Left ventricle myocardium inferior (tissue), 1 donor: ENCODE data around the gene COMMD1. TPM values are rescaled to one million over a fixed set of nuclear protein-coding genes. Genes with fewer than 3 reads are reported as not detected.

Source experiments
- DNase-seq: peaks from one replicate; pipeline ENCODE4 v3.0.0-alpha.2; 2020
- H3K27ac ChIP-seq: fragments of 200-600 bp; replicated peaks from 2 replicates; pipeline ENCODE4 v1.8.0; 2021
- H3K27me3 ChIP-seq: fragments of 200-600 bp; 2 replicates; pipeline ENCODE4 v1.8.0; 2021; ENCODE audit warnings: low read depth
- H3K36me3 ChIP-seq: fragments of 200-600 bp; 2 replicates; pipeline ENCODE4 v1.8.0; 2021
- H3K4me1 ChIP-seq: fragments of 200-600 bp; 2 replicates; pipeline ENCODE4 v1.8.0; 2021
- H3K4me3 ChIP-seq: fragments of 200-600 bp; 2 replicates; pipeline ENCODE4 v1.8.0; 2021; ENCODE audit warnings: mild to moderate bottlenecking, moderate library complexity
- H3K9me3 ChIP-seq: fragments of 200-600 bp; replicated peaks from 2 replicates; pipeline ENCODE4 v1.8.0; 2021
- CTCF ChIP-seq: fragments of 200-600 bp; IDR thresholded peaks from 2 replicates; pipeline ENCODE4 v1.8.0; 2021; ENCODE audit warnings: antibody characterized with exemption, mild to moderate bottlenecking, borderline replicate concordance
- intact Hi-C: fragments of 100-400 bp; cut with micrococcal nuclease; formaldehyde crosslinking; loops from one replicate; pipeline ENCODE4 v1.11.0; 2022
- total RNA-seq: library from RNA; stranded (reverse); fragmentation: NEBNext Ultra II Directional; extraction: Animal tissue kit (Norgen Biotek cat#: 25700); gene quantifications from one replicate; pipeline ENCODE4 v1.2.1, GENCODE V29; 2021
- donor health status: DM: no; HTN: yes; CAD: no; lungs with severe emphysema.

Gene COMMD1
- total RNA-seq, 1 donor from 2014 or later: 63.7 TPM

GRCh38 chr2:61926531-61927477 lies 21.3 kb downstream of the COMMD1 start:
- intact Hi-C loops: no loop called here

GRCh38 chr2:61928826-61929461 lies 23.5 kb downstream of the COMMD1 start:
- peaks cover 19% of the 10 kb centered on the region for H3K36me3 ChIP-seq
- no peak overlapping the region for H3K4me3 ChIP-seq
- TF ChIP-seq CTCF: no peak
- DNase-seq: no peak
- peaks cover 20% of the 10 kb centered on the region for H3K4me1 ChIP-seq
- peak overlapping the region; percentile 62 for H3K27ac ChIP-seq
- H3K9me3 ChIP-seq: peaks cover 19% of the 10 kb centered on the region
- intact Hi-C loops: no loop called here
- H3K27me3 ChIP-seq: no peaks in the 10 kb centered on the region

More at GRCh38 chr2:61926531-61927477, 21.3 kb downstream of the COMMD1 start:
- peaks cover 35% of the 10 kb centered on the region for H3K4me1 ChIP-seq
- H3K27ac ChIP-seq: no peak overlapping the region
- H3K4me3 ChIP-seq: no peak overlapping the region
- peaks cover 2% of the 10 kb centered on the region for H3K9me3 ChIP-seq
- no peaks in the 10 kb centered on the region for H3K27me3 ChIP-seq
- H3K36me3 ChIP-seq: peaks cover 7% of the 10 kb centered on the region
- TF ChIP-seq CTCF: no peak
- DNase-seq: no peak

GRCh38 chr2:61937098-61937497 lies 31.6 kb downstream of the COMMD1 start:
- no peak for TF ChIP-seq CTCF
- peaks cover 12% of the 10 kb centered on the region for H3K36me3 ChIP-seq
- no peaks in the 10 kb centered on the region for H3K27me3 ChIP-seq
- no peak overlapping the region for H3K4me3 ChIP-seq
- peaks cover 21% of the 10 kb centered on the region for H3K4me1 ChIP-seq
- DNase-seq: no peak
- intact Hi-C loops: no loop called here
- peaks cover 13% of the 10 kb centered on the region for H3K9me3 ChIP-seq
- H3K27ac ChIP-seq: no peak overlapping the region

- intact Hi-C loops: no loop called here
- peaks cover 21% of the 10 kb centered on the region for H3K4me1 ChIP-seq
- H3K9me3 ChIP-seq: peaks cover 6% of the 10 kb centered on the region
- DNase-seq: no peak
- H3K27me3 ChIP-seq: no peaks in the 10 kb centered on the region
- peak overlapping the region; percentile 60 for H3K27ac ChIP-seq
- H3K36me3 ChIP-seq: peaks cover 8% of the 10 kb centered on the region
- TF ChIP-seq CTCF: no peak
- no peak overlapping the region for H3K4me3 ChIP-seq
Observed at GRCh38 chr2:61937886-61938285, 32.4 kb downstream of the COMMD1 start.

GRCh38 chr2:61938511-61938910 lies 33.0 kb downstream of the COMMD1 start:
- Histone ChIP-seq H3K36me3 (peaks cover 4% of the 10 kb centered on the region), H3K4me3 (no peak overlapping the region), H3K9me3 (no peaks in the 10 kb centered on the region), H3K27me3 (no peaks in the 10 kb centered on the region), H3K4me1 (peaks cover 21% of the 10 kb centered on the region), H3K27ac (peak overlapping the region; percentile 60)
- no peak for TF ChIP-seq CTCF
- no peak for DNase-seq
- intact Hi-C loops: no loop called here
